GM21723 (cell line): ENCODE measurements around the gene COPB1.
"Not testable (repeated sequence)": the region's sequence is repeated elsewhere in the genome, so short reads cannot be mapped to it uniquely, and the experiment has no call there.

Experiments used
- ATAC-seq: cut with Tn5 transposase; IDR thresholded peaks from one replicate; pipeline ENCODE4 v1.9.1; 2021; ENCODE audit warnings: mild to moderate bottlenecking, moderate library complexity; ENCODE audit not compliant: unreplicated experiment

Gene COPB1, protein sequence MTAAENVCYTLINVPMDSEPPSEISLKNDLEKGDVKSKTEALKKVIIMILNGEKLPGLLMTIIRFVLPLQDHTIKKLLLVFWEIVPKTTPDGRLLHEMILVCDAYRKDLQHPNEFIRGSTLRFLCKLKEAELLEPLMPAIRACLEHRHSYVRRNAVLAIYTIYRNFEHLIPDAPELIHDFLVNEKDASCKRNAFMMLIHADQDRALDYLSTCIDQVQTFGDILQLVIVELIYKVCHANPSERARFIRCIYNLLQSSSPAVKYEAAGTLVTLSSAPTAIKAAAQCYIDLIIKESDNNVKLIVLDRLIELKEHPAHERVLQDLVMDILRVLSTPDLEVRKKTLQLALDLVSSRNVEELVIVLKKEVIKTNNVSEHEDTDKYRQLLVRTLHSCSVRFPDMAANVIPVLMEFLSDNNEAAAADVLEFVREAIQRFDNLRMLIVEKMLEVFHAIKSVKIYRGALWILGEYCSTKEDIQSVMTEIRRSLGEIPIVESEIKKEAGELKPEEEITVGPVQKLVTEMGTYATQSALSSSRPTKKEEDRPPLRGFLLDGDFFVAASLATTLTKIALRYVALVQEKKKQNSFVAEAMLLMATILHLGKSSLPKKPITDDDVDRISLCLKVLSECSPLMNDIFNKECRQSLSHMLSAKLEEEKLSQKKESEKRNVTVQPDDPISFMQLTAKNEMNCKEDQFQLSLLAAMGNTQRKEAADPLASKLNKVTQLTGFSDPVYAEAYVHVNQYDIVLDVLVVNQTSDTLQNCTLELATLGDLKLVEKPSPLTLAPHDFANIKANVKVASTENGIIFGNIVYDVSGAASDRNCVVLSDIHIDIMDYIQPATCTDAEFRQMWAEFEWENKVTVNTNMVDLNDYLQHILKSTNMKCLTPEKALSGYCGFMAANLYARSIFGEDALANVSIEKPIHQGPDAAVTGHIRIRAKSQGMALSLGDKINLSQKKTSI

DNA sequence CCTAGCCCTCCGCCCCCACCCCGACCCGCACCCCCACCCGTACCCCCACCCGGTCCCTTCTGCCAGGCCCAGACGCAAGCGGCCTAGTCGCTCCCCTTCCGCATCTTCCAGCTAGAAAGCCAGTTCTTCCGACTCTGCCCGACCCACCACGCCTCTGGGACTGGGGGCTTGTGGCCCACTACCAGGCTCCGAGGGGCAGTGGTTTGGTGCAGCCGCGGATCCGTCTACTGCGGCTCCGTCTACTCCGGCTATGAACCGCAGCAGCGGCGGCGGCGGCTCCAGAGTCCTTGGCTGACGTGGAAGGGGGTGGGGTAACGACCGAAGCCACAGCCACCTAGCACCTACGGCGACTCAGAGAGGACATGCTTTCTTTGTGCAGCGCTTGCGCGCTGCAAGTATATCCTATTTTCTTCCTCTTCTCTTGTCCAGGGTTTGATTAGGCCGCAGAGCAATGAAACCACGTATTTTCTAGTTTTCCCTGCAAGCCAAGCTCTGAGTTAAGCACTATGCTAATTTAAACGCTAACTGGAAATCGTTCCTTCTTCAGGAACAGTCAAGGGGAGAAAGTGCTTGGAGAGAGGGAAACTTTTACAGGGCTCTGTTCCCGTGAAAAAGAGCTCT, at the start of gene COPB1:
Gene COPB1, minus strand, starts transcription at position 252 of the 621 bp plus-strand sequence. CDS start 883 bp downstream, outside the sequence.
- peak; percentile 88 for ATAC-seq

DNA sequence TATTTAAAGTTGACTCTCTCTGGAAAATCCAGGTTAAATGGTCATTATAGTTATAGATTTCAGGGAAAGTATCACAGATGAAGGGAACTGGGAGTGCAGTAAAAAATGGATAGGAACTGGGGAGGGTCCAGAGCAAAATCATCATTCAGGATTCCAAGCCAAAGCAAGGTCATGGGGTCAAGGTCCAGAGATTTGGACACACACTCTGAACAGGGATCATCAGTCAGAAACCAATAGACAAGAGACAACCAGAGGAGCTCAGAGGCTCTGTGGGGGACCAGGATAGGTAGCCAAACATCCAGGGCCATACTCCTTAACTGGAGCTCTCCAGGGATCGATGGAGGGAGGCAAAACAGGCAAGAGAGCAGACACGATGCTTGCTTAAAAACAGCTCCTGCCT, 47.8 kb upstream of the COPB1 start:
- ATAC-seq, result no peak

- no peak for ATAC-seq
Observed at GRCh38 chr11:14546672-14547071, 47.1 kb upstream of the COPB1 start.

- peak; percentile 90 for ATAC-seq
Observed at GRCh38 chr11:14544611-14545010, 45.0 kb upstream of the COPB1 start.

GRCh38 chr11:14543260-14543659, 43.6 kb upstream of the COPB1 start:
- no peak for ATAC-seq

- no peak for ATAC-seq
Observed at GRCh38 chr11:14542324-14542723, 42.7 kb upstream of the COPB1 start.

DNA sequence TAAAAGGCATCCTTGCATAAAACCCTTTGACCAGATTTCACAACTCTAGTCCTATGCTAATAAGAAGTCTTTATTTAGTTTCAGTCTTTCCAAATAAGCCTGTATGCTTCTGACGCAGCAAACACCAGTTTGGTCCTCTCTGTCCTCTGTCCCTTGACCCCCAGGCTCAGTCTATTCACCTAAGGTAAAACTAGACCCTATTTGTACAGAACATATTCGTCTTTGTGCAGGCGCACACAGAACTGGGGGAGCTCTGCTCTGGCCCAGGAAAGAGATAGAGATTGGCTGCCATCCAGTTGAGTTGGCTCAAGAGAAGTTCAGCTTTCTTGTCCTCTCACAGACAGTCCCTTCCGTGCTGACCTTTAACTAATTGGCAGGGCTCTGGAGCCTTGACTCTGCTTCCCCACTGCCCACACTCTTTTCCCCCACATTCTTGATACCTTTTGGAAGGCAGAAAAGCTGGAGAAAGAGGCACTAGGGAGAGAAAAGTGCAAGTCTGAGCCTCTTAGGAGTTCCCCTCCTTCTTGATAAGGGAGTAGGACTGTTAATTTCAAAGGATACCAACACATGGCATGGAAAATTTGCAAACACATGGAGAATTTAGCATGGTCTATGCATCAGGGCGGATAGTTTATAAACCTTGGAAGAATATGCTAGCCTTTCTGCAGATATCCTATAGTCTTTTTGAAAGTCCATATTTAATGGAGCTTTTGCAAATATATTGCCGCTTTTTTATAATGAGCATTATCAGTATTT, 41.8 kb upstream of the COPB1 start:
- ATAC-seq, result no peak

DNA sequence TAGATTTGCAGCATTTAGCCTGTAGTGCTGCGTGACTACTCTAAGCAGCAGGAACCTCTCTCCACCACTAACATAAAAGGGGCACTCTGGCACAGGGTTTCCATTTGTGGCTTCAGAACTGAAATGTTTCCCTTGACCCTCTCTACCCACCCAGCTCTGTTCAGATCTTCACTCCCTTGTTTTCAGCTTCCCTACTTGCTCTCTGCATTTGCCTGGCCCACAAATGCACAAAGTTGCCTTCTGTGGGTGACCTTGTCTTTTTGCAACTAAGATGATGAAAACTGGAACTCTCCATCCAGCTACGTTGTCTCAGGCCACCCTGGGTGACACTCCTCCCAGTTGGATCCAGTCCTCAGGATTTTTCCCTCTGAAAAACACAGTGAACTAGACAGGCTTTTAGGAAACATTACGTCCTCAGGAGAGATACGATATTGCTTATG, 40.4 kb upstream of the COPB1 start:
- ATAC-seq, result no peak

DNA sequence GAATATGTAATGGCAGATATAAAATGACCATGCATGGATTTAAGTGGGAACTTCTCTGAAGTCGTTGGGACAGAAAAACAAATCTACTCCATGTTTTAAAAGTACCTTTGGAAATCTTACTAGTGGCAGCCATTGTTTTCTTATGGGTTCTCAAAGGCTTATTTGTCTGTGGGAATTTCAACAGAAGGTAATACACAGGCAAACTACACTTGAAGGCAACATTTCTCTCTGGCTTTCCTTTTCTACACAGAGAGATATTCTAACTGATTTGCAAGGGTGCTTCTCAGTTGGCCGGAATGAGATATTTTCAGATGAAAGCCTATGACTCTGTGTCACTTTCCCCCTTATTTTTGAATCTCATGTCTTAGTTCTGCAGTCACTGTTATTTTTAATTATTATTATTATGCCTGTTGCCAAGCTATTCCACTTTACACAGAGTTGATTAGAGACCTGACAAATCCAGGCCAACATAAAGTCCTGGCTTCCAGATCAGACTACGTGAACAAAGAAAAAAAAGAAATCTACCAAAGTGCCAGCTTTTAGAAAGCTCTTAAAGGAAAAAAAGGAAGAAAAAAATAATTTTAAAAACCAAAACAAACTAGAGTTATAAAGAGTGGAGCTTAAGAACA, 39.4 kb upstream of the COPB1 start:
- ATAC-seq, result no peak

DNA sequence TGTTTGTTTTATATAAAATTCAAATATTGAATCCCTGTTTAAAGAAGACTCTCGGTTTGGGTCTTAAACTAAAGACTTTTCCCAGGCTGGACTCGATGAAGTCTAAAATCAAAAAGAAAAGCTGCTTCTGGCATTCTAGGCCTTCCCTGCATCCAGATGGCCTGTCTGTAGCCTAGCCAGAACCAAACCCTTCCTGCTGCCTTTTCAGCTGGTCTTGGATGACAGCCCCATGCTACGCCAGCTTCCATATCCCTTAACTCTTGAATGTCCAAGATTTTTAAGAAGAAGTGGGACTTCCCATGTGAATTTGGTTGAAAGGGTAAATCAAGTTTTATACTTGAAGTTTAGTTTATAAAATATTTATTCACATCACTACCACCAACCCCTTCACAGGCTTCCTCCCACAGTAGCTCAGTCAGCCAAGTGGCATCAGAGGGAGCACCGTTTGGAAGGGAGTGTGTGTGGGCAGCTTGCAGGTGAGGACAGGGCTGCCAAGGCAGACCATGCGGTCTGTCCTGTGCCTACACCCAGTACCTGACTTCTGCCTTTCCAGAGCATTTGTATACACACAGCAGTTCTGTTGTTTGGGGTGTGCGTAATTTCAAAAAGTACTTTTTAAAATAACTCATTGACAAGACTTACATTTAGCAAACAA, 38.8 kb upstream of the COPB1 start:
- ATAC-seq, result no peak

DNA sequence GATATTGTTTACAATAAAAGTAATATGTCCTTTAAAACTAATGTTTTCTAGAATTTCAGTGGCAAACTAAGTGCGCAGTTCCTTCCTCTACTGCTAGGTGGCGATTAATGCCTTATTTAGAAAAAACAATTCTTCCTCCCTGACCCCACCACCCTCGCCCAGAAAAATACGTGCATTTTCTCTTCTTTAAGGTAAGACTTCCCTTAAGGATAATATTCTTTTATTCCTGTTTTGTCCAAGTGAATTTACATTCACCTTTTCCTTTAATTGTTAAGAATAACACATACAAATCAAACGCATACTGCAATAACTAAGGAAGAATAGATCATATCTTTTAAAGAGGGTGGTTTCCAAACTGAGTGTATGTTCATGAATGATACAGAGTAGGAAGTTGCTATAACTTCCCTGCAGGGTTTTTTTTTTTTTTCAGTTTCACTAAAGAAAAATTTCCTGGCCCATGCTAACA, 37.6 kb upstream of the COPB1 start:
- peak; percentile 69 for ATAC-seq

DNA sequence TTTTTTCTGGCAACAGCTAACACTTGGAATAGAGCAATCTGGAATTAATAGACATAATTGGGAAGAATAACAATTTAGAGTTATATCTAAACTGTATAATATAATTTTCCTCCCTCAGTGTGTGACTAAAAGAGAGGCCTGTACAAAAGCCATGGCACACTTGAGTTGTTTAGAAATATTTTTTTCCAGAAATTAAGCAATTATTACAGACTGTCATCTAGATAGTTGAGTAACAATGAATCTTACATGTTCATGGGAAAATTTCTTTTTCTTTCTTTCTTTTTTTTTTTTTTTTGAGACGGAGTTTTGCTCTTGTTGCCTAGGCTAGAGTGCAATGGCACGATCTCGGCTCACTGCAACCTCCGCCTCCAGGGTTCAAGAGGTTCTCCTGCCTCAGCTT, 35.6 kb upstream of the COPB1 start:
- not testable (repeated sequence) for ATAC-seq

DNA sequence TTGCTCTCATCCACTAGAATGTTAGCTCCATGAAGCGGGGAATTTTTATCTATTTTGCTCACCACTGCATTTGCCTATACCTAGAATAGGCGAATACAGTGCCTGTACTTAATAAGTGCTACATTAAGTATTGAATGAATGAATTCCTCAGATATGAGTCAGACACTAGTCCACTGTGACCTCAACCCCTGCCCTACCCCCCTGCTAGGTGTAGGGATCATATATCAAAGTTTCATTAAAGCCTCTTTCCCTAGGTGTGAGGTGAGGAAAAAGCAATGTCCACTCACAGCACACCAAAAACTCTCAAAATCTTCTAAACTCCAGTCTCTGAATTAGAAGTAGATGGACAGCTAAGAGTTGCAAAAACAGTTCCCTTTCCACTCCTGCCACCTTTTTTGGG, 30.3 kb upstream of the COPB1 start:
- no peak for ATAC-seq

- no peak for ATAC-seq
Observed at GRCh38 chr11:14529321-14529720, 29.7 kb upstream of the COPB1 start.

DNA sequence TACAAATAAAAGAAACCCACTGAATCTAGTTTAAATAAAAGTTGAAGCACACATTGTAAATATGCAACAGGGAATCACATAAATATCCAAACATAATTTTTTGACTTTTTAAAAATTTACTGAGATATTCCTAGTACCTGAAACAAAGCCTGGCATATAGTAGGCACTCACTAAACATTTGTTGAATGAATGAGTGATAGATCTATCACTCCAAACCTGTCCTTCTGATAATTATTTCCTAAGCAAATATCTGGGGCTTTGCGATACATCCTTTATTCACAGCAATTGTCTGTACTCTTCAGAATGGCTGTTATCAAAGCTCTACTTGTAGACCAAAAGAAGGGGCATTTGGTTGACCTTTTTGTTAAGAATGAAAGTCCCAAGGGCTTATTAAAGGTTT, 23.2 kb upstream of the COPB1 start:
- no peak for ATAC-seq

- ATAC-seq, result no peak
Observed at GRCh38 chr11:14522245-14522644, 22.6 kb upstream of the COPB1 start.

DNA sequence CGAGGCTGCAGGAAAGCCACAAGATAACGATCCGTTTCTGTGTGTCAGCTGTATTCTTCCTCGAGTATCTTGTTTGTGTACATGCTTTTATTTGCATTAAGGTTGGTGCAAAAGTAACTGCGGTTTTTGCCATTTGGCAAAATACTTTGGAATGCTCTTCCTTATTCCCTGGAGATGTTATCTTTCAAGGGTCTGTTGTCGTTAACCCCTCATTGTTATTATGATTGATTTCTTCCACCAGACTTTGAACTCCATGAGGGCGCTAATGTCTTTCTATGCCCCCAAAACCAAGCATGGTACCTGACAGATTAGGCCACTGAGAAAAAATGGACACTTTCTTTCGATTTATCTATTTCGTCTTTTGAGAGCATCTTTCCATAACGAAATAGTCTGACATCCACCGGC, 21.1 kb upstream of the COPB1 start:
- no peak for ATAC-seq

DNA sequence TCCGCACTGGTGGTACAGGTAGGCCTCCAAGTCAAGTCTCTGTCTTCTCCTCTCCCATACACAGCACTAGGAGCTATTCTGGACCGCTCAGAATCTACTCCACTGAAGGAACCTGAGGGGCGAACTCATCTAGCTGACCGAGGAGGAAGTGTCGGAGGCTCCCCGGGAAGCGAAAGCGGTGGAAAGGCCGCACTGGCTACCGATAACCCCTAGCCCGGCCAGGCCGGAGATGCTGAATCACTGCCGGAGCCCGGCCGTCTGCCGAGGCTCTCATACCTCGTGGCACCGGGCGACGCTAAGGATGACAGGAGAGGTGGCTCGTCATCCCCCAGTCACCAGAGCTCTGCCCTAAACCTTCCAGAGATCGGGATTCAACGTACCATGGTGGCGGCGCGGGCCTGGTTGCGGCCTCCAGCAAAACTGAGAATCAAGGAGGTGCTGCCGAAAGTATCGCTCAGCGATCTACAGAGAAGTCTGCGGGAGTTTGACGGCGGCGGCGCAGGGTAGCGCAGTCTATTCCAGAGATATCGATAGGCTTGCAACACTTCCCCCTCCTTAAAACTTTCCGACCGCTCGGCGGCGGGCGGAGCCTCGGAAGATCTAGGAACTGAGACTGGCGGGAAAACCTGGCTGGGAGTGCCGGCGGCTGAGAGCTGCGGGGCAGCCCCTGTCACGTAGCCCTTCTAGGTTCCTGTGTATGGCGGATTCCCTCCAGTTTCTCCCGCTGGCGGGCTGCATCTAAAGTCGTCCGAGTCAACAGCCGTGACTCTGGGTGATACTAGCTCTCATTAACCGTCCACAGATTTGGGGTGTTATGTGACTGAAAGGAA, 20.5 kb upstream of the COPB1 start, which contains the start of gene PSMA1:
Gene PSMA1, minus strand, starts transcription at position 470 of the 830 bp plus-strand sequence. Its CDS starts 87 bp downstream, at position 383.
- peak; percentile 91 for ATAC-seq

GRCh38 chr11:14519597-14519916, 19.9 kb upstream of the COPB1 start:
- peak; percentile 12 for ATAC-seq
